Activated gamma-delta T cell (primary cell): Measurements from ENCODE around the gene WDR17.

Source experiments
- DNase-seq: peaks from one replicate; lab custom pipeline; 2025; lab: John Stamatoyannopoulos, UW
- total RNA-seq, 2 donors: gene quantifications; one replicate each; lab custom pipeline; 2026; lab: John Stamatoyannopoulos, UW

WDR17 gene
- total RNA-seq, result 1.2 to 2.3 reads per million in 2 donors

DNA sequence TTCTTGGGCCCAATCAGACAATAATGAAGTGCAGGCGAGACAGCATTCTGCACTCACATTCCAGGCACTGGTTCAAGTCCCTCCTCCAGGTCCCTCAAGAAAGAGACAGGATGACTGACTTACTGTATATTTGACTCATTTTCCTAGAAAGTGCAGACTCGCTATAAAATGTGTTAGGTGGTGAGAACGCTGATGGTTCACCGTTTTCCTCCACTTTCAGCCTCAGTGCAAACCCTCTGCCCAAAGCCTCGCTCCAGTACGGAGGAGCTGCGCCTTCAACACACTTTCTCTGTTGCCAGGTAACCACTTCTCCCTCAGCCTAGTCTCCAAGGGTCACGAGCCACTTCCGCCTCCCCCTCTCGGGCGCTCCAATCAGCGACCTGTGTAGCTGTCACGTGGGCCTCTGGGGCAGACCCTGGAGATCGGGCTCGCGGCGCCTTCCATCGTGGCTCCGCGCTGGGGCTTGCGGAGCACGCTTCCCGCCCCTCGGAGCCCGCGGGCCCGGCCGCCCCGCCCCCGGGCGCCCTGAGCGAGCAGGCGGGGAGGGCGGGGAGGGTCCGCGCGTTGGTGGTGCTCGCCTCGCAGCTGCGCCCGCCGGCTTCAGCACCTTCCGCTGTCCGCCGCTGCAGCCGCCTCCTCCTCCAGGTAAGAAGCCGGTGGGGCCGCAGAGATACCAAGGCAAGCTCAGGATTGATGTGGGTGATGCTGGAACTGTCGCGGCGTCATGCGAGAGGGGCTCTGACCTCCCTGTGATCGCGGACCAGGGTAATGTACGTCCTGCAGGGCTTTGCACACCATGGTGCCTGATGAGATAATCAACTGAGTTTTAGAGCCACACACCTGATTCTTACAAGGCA lies at the start of gene WDR17:
Gene WDR17, plus strand, starts transcription at position 407 of the 857 bp plus-strand sequence. CDS start 45,740 bp downstream, outside the sequence.
- peak; percentile 17 for DNase-seq

DNA sequence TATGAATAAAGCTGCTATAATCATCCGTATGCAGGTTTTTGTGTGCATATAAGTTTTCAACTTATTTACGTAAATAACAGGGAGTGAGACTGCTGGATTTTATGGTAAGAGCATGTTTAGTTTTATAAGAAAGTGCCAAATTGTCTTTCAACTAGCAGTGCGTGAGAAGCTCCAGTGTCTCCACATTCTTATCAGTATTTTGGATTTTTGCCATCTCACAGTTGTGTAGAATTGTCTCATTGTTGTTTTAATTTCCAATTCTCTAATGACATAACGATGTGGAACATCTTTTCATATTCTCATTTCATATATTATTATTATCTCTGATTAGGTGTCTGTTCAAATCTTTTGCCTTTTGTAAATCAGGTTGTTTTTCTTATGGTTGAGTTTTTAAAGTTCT lies 49.0 kb upstream of the WDR17 start:
- DNase-seq, result no peak

DNA sequence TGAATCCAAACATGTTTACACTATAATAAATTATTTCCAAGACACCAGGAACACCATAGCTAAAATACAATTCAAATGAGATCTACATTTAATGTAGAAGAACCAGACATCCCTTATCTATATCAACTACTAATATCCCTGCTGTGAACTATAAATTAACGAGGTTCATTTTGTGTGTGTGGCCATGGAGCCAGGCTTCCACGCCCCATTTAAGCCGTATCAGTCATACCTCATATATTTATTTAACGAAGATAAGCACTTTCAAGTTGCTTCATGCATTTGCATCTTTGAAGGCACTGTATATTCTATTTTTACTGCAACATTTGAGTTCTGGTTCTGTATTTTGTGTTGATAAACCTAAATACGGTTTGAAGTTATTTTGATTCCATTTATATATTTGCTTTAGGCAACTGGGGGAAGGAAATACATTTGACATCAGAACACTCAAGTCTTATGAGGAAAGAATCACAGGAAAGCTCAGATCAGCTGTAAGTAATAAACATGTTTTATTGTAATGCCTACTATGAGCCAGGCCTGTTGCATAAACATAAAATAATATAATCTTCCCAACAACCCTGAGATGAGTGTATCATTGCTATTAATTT lies 45.1 kb upstream of the WDR17 start:
- no peak for DNase-seq

DNA sequence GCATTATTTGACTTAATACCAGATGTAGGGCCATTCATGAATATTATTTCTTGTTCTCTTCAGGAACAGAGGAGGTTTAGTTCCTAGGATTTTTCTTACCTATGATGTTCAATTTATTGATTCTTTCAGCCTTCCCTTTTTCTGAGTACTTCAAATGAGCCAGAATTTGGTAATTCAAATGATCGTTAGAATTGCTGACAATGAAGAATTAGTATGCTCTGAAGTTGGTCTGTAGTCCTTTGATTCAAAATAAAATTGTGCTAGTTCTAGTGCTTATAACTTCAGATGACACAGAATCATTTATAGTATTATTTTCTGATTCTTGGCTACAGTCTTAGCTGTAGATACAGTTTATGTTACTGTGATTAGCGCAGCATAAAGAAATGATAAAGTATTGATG lies 35.2 kb upstream of the WDR17 start:
- DNase-seq, result no peak

DNA sequence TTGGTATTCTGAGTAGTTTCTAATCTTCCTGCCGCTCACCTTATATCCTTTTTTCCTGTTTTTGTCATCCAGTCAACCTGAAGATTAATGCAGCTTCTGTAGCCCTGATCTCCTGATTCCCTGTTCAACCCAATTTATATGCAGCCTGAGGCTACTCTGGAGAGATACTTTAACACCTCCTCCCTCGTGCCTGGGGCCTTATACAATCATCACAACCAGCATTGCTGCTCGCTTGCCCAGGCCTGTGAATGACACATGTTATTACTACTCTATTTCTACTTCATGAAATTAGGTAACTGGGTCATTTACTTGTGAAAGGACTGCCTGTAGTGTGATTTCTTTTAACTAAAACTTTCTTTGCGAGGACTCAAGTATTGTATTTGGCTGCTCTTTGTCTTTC lies 33.7 kb upstream of the WDR17 start:
- no peak for DNase-seq

DNA sequence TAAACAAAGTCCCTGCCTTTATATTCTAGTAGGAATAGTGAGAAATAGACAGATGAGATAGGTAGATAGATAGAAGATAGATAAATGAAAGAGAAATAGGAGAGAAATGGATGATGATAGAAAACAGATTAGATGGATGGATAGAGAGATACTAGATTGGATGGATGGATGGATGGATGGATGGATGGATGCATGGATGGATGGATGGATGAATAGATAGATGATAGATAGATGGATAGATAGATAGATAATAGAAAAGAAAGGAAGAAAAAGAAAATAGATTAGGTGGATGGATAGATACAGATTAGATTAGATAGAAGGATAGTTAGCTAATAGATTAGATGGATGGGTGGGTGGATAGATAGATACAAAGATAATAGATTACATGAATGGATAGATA lies 33.2 kb upstream of the WDR17 start:
- DNase-seq, result no peak

DNA sequence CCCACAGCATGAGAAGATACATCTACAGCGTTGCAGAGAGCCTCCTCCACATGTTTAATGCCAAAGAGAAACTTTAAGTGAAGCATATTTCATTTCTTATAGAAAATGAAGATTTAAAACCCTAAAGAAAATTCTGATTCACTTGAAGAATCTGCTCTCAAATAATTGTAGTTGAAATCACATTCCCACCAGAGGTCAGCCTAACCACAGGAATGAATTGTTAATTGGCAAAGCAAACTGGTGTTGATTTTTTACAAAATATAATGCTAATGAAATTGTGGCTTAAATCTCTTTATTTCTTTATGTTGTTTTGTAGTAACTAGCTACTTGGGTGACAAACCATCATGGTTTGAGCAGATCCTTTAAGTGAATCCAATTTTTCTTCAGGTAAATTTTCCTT lies 31.1 kb upstream of the WDR17 start:
- no peak for DNase-seq

DNA sequence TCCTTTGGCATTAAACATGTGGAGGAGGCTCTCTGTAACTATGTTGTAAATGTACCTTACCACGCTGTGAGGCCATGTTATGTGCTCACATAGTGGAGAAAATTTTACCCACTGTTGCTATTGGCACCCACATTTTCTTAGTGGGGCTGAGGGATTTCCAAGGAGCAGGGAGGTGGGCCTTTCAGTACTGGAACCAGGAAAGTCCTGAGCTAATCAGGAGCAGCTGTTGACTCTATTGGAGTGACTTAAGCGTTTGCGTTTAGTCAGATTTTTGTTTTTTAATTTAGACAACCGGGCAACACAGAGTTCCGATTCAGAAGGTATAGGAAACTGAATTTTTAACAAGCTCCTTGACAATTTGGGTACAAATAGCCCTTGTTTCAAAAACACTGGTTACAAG lies 30.7 kb upstream of the WDR17 start:
- DNase-seq, result no peak

DNA sequence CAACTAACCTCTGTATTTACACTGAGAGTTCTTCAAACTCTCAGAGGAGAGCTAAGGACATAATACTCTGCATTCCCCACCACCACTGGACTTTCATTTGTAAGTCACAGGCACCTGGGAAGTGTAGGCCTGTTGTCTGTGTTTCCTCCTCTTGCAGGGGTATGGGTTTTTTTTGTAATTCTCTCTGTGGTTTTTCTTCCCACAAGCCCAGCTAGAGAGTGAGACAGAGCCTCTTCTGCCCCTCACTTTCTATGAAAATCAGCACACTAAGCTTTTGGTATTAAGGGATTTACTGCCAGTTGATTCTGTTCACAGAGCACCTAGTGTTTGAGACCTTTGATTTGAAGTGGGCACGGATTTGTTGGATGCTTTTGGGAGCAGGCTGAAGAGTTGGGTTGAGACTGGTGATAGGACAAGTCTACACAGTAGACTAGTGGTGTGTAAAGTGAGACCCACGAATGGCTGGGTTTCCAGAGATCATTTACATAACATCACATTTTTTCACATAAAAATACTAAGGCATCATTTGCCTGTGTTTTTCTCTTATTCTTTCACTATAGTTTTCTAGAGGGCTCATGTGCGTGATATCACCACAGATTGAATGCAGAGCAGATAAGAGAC lies 28.9 kb upstream of the WDR17 start:
- DNase-seq, result no peak

DNA sequence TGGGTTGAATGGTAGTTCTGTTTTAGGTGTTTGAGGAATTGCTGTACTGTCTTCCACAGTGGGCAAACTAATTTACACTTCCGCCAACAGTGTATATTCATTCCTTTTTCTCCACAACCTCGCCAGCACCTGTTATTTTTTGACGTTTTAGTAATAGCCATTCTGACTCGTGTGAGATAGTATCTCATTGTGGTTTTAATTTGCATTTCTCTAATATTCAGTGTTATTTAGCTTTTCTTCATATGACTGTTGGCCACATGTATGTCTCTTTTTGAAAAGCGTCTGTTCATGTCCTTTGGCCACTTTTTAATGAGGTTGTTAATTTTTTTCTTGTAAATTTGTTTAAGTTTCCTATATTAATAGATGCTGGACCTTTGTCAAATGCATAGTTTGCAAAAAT lies 26.9 kb upstream of the WDR17 start:
- no peak for DNase-seq

DNA sequence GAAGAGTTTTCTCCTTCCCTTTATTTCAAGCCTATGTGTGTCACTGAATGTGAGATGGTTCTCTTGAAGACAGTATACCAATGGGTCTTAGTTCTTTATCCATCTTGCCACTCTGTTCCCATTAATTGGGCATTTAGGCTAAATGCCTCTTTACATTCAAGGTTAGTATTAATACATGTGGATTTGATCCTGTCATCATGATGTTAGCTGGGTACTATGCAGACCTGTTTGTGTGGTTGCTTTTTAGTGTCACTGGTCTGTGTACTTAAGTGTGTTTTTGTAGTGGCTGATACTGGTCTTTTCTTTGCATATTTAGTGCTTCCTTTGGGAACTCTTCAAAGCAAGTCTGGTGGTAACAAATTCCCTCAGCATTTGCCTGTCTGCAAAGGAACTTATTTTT lies 23.4 kb upstream of the WDR17 start:
- DNase-seq, result no peak

DNA sequence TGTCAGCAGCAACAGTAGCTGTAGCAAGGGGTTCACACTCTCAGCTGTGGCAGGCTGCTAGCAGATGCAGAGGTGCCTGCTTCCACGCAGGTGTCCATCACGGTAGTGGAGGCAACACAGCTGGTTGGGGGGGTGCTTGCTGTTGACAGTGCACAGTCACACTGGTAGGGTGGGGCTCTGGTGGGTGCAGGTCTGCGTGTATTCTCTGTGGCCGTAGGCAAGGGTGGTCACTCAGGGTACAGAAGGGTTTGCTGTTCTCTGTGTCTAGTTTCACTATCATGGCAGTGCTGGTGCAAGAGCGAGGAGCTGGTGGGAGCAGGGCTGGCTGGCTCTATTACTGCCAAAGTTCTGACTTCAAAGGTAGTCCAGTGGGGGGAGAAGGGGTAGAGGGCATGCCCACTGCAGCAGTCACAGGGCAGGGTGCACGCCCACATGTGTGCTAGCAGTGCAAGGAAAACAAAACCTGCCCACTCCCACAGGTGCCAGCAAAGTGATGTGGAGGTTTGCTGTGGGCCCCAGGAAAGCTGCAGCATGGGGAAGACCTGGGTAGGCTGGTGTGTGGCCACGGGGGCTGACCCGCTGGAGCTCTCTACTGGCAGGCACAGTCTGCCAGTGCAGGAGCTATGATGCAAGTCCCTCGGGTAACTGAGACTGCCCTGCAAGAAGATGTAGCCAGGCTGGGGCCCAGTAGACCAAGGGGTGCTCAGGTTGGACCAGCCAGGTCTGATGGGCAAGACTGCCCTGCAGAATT lies 21.6 kb upstream of the WDR17 start:
- no peak for DNase-seq

DNA sequence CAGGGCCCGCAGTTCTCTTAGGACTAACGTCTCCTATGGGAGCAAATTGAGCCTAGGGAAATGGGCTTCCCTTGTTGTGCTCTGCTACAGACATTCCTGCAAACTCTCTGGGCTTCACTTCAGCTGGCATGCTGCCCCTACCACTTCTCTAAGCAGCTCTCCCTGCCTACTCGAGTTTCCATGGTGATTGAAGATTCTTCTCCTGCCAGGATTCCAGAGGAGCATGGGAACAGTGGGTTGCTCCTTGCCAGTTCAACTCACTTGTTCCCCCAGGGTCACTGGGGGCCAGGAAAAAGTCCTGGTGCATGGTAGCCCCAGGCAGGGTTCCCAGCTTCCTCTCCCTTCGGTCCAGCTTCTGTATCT lies 21.1 kb upstream of the WDR17 start:
- no peak for DNase-seq

DNA sequence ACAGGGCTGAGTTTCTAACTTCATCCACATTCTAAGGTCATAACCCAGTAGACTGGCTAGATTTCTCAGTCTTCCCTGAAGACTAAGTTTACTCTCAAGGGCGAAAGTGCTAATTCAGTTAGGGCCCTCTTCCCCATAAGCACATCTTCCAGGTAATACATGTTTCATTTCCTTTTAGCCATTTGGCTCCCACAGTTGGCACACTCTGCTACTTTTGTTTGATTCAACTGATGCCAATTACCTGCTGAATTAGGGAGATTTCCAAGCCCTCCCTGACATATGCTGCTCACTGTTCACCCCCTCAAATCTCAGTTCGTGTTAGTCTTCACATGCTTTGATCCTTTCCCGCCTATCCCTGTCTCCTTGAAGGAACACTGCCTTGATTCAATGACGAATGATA lies 17.0 kb upstream of the WDR17 start:
- DNase-seq, result no peak

DNA sequence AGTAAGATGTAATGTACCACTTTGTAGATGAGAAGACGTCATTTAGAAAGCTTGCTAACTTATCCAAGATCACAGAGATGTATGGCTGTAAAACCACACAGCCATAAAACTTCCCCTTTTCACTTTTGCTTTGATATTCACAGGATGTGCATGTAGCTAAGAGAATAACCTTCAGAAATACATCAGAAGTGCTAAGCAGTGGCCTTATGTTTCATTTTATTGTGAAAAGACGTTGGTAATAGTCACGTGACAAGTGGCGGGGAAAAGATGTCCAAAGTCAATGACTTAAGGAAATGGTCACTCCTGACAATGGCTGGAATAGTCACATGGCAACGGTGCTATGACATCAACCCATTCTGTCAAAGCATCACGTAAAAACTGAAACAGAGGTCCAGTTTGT lies 12.9 kb upstream of the WDR17 start:
- no peak for DNase-seq

DNA sequence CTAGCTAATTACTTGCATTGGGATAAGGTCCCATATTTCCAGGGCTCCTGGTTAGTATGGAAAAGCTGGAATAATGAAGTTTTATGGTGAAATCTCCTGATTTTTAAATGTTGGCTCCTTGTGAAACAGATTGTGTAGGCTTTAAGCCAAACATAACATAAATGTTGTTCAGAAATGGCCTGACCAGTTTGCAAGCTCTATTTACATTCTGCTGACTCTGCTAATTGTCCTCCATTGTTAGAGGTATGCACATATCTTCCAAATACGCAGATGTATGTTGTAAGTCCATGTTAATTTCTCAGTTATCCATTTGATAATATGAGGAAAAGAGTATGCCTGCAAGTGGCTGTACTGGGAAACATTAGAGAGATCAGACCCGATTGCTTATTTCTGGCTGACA lies 11.9 kb upstream of the WDR17 start:
- DNase-seq, result no peak

DNA sequence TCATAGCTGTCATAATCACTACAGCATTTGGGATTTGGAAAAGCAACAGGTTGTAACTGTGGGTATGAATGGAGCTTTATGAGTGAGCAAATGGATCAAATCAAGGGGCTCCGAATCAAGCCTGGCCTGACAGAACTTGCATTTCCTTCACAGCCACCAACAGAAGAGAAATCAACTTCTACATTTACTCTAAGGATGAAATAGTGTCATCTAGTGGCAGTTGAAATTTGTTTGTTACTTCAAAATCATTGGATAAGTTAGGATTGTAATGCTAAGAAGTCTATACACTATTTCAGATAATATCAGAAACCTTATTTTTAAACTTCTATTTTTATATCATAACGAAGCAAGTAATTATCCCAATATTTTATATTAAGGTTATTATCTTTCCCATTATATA lies 10.7 kb upstream of the WDR17 start:
- DNase-seq, result no peak

DNA sequence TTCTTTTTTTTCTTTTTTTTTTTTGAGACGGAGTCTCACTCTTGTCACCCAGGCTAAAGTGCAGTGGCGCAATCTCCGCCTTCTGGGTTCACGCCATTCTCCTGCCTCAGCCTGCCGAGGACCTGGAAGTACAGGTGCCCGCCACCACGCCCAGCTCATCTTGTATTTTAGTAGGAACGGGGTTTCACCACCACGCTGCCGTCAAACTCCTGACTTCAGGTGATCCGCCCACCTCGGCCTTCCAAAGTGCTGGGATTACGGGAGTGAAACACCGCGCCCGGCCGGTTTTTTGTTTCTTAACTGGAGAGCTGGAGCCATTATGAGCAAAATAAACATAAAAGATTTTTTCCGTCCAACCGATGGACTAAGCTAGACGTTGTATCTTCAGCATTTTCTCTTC lies 1.9 kb upstream of the WDR17 start:
- no peak for DNase-seq

DNA sequence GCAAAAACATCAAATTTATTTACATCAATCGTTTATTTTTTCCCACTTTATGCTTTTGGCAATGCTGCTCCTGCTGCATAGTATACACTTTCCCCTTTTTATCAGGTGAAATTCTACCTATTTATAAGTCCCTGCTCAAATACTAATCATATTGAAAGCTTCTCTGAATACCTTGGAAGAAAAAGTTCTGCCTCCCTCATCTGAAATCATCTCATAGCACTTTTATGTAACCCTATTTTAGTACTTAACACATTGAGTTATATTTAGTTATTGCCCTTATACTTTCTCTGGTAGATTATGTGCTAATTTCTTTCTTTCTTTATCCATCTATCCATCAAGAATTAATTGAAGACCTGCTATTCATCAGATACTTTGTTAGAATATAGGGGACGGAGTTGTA lies 1.1 kb upstream of the WDR17 start:
- no peak for DNase-seq

DNA sequence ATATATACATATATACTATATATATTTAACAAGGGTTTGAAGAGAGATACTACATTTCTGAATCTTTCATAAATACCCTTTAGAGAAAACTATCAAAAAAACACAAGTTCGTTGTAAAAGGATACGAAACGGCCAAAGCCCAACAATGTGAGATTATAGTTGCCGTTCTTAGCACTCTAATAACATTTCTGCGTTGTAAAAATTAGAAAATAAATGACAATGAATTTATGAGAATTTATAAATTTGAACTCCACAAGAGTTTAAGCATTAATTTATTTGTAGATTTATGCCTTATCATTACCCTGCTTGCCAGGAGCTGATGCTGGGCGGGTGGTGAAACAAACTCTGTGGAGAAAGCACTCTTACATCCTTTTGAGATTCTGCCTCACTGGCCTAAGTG lies 1.1 kb downstream of the WDR17 start:
- DNase-seq, result no peak

DNA sequence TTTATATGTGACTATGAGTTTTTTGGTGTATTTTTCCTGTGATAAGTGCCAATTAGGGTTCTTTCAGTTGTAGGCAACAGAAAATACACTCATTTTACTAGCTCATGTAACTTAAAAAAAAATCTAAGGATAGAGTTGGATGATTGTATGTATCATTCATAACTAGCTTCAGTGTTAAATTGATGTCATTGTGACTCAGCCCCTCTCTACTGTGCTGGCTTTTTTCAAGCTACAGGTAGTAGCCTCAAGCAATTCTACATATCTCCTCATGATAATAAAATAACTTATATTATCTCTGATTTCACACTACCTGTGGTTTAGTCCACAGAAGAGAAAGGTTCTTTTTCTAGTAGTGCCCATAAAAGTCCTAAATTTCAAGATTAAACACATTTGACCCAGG lies 11.9 kb downstream of the WDR17 start:
- DNase-seq, result no peak

DNA sequence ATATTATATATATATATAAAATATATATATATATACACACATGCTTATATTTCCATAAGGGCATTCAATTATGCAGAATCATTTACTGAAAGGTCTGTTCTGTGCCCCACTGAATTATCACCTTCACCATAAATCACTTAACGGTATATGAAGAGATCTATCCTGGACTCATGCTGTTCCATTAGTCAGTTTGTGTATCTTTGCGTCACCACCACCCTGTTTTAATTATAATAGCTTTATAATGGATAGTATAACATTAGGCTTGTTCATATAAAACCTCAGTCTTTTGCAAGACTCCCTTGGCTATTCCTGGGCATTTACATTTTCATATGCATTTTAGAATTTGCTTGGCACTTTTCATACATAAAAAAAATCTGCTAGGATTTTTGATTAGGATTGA lies 19.1 kb downstream of the WDR17 start:
- DNase-seq, result no peak

DNA sequence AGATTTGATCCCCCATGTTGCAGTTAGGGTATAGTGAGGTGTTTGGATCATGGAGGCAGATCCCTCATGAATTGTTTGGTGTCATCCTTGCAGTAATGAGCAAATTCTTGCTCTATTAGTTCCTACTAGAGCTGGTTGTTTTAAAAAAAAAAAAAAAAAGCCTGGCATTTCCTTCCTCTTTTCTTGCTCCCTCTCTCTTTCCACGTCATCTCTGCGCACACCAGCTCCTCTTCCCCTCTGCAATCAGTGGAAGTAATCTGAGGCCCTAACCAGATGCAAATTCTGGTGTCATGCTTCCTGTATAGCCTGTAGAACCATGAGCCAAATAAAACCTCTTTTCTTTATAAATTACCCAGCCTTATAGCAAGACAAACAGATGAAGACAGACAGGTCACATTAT lies 24.5 kb downstream of the WDR17 start:
- no peak for DNase-seq
